Bronchial epithelial cell (primary cell): ENCODE data around the gene CHRM2. TPM values are rescaled to one million over a fixed set of nuclear protein-coding genes. Genes with fewer than 3 reads are reported as not detected.

Experiments
- DNase-seq: peaks from one replicate; pipeline ENCODE4 v3.0.0-alpha.2; 2010; ENCODE audit warnings: low read depth
- FAIRE-seq: peaks from 2 replicates; lab custom pipeline; 2011; peaks lifted over from hg19 to GRCh38; lab: Jason Lieb, UNC
- H3K27me3 ChIP-seq: 2 replicates; pipeline ENCODE4 v1.5.1; 2011; ENCODE audit warnings: low read length; ENCODE audit not compliant: control insufficient read depth, insufficient read depth
- H3K36me3 ChIP-seq: 2 replicates; pipeline ENCODE4 v1.5.1; 2011; ENCODE audit warnings: low read length; ENCODE audit not compliant: control insufficient read depth, insufficient read depth
- H3K4me3 ChIP-seq: 2 replicates; pipeline ENCODE4 v1.5.1; 2011; ENCODE audit warnings: mild to moderate bottlenecking, low read depth, low read length, control low read depth
- CTCF ChIP-seq: IDR thresholded peaks from 2 replicates; pipeline ENCODE4 v1.5.1; 2011; ENCODE audit warnings: mild to moderate bottlenecking, moderate library complexity, low read length, control low read depth, inconsistent platforms; ENCODE audit not compliant: insufficient read depth, severe bottlenecking
- total RNA-seq: library from RNA; depleted of rRNA; stranded (reverse); fragments of >200 nt; gene quantifications from 2 replicates; pipeline ENCODE4 v1.2.1, GENCODE V29; 2014

Gene CHRM2
- total RNA-seq, 1 donor from 2014 or later: 0.26 TPM

GRCh38 chr7:137007001-137007694, 138.7 kb downstream of the CHRM2 start:
- DNase-seq (no peak), FAIRE-seq (no peak)
- no peak for TF ChIP-seq CTCF
- no peaks in the 10 kb centered on the region for H3K27me3 ChIP-seq
- H3K4me3 ChIP-seq: no peak overlapping the region
- no peaks in the 10 kb centered on the region for H3K36me3 ChIP-seq

GRCh38 chr7:137009404-137009803, 141.0 kb downstream of the CHRM2 start:
- H3K27me3 ChIP-seq: no peaks in the 10 kb centered on the region
- H3K36me3 ChIP-seq: no peaks in the 10 kb centered on the region
- DNase-seq: no peak
- no peak for FAIRE-seq
- no peak overlapping the region for H3K4me3 ChIP-seq
- TF ChIP-seq CTCF: no peak

GRCh38 chr7:137015015-137015414, 146.6 kb downstream of the CHRM2 start:
- DNase-seq: no peak
- Histone ChIP-seq H3K36me3 (no peaks in the 10 kb centered on the region), H3K4me3 (no peak overlapping the region), H3K27me3 (no peaks in the 10 kb centered on the region)
- no peak for TF ChIP-seq CTCF
- peak; percentile 91 for FAIRE-seq

- no peak for TF ChIP-seq CTCF
These were observed 148.8 kb downstream of the CHRM2 start for GRCh38 chr7:137017221-137017620.

GRCh38 chr7:137018468-137018867, 150.0 kb downstream of the CHRM2 start:
- FAIRE-seq (no peak), DNase-seq (no peak)
- no peak for TF ChIP-seq CTCF
- no peaks in the 10 kb centered on the region for H3K27me3 ChIP-seq
- H3K4me3 ChIP-seq: no peak overlapping the region
- no peaks in the 10 kb centered on the region for H3K36me3 ChIP-seq

More at GRCh38 chr7:137017221-137017620, 148.8 kb downstream of the CHRM2 start:
- no peak for FAIRE-seq
- DNase-seq: no peak
- Histone ChIP-seq H3K36me3 (no peaks in the 10 kb centered on the region), H3K27me3 (no peaks in the 10 kb centered on the region), H3K4me3 (no peak overlapping the region)

GRCh38 chr7:137020351-137020750, 151.9 kb downstream of the CHRM2 start:
- Histone ChIP-seq H3K36me3 (no peaks in the 10 kb centered on the region), H3K4me3 (no peak overlapping the region), H3K27me3 (no peaks in the 10 kb centered on the region)
- TF ChIP-seq CTCF: no peak
- DNase-seq: no peak
- FAIRE-seq: no peak
